ENCODE data around the gene PSMF1. TPM values are rescaled to one million over a fixed set of nuclear protein-coding genes. Genes with fewer than 3 reads are reported as not detected.

PSMF1 gene, protein sequence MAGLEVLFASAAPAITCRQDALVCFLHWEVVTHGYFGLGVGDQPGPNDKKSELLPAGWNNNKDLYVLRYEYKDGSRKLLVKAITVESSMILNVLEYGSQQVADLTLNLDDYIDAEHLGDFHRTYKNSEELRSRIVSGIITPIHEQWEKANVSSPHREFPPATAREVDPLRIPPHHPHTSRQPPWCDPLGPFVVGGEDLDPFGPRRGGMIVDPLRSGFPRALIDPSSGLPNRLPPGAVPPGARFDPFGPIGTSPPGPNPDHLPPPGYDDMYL
- polyA plus RNA-seq (ENCODE audit: insufficient read depth in 1 of 5, insufficient read length in 5 of 5, low replicate concordance in 1 of 5) = 100 to 1,000 TPM; 111 to 155 (median 138) TPM
- long read RNA-seq, donor 1, full-length matches to known transcripts = 74 of 115 reads
- long read RNA-seq, donor 1, partial matches to known transcripts = 41 of 115 reads
- long read RNA-seq, donor 1, other reads (novel, unspliced or antisense) = 0 of 115 reads
- long read RNA-seq, donor 2, full-length matches to known transcripts = 31 of 36 reads
- long read RNA-seq, donor 2, partial matches to known transcripts = 5 of 36 reads
- long read RNA-seq, donor 2, other reads (novel, unspliced or antisense) = 0 of 36 reads
- long read RNA-seq, donor 3, full-length matches to known transcripts = 40 of 40 reads
- long read RNA-seq, donor 3, partial matches to known transcripts = 0 of 40 reads
- long read RNA-seq, donor 3, other reads (novel, unspliced or antisense) = 0 of 40 reads
- long read RNA-seq, donor 4, full-length matches to known transcripts = 34 of 42 reads
- long read RNA-seq, donor 4, partial matches to known transcripts = 8 of 42 reads
- long read RNA-seq, donor 4, other reads (novel, unspliced or antisense) = 0 of 42 reads
- long read RNA-seq, donor 5, full-length matches to known transcripts = 61 of 93 reads
- long read RNA-seq, donor 5, partial matches to known transcripts = 32 of 93 reads
- long read RNA-seq, donor 5, other reads (novel, unspliced or antisense) = 0 of 93 reads
- long read RNA-seq, donor 6, full-length matches to known transcripts = 67 of 78 reads
- long read RNA-seq, donor 6, partial matches to known transcripts = 11 of 78 reads
- long read RNA-seq, donor 6, other reads (novel, unspliced or antisense) = 0 of 78 reads
- long read RNA-seq, donor 7, full-length matches to known transcripts = 50 of 67 reads
- long read RNA-seq, donor 7, partial matches to known transcripts = 17 of 67 reads
- long read RNA-seq, donor 7, other reads (novel, unspliced or antisense) = 0 of 67 reads
- long read RNA-seq, donor 8, full-length matches to known transcripts = 17 of 23 reads
- long read RNA-seq, donor 8, partial matches to known transcripts = 6 of 23 reads
- long read RNA-seq, donor 8, other reads (novel, unspliced or antisense) = 0 of 23 reads

DNA sequence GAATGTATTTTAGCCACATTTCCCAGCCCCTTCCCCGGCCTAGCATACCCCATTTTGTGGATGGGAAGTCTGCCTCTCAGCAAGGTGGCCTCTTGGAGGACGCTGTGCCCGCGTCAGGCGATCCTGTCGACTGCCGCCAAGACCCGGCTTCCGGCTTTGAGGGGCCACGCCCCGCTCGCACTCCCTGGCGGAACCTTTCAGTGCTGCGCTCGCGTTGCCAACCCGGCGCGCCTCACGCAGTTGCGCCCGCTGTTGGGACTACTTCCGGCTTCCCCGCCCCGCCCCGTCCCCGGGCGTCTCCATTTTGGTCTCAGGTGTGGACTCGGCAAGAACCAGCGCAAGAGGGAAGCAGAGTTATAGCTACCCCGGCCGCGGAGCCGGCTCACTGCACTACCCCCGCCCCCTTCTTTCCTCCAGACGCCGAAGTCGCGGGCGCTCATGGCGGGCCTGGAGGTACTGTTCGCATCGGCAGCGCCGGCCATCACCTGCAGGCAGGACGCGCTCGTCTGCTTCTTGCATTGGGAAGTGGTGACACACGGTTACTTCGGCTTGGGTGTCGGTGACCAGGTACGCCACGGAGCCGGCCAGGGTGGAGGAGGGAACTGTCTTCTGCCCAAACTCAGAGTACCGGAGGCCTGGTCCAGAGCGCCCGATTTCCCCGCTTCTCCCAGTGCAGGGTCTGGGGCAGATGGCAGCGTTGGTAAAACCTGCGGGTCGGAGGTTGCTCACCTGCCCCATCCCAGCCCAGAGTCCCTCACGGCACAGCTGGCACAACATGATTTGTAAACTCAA lies at the start of gene PSMF1:
TSS of gene PSMF1 (plus strand) at position 267 of the 792 bp plus-strand sequence. CDS start at position 439, 172 bp downstream.
- peak; percentile 92 to 94 for DNase-seq

DNA sequence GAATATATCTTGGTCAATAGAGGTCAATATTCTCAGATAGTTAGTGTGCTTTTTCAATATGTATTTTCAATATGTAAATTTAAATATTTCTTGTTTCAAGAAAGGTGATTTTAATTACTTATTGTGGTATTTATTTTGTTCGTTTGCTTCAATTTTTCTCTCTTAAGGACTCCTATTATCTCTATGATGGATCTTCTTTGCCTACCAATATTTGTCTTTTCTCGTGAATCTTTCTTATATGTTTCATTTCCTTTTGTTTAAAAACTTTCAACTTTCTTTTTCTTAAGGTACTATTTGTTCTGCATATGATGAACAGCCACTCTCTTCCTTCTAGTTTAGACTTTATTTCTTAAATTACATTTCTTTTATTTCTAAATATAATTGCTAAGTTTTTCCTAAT lies 46.1 kb upstream of the PSMF1 start:
- DNase-seq = no peak

DNA sequence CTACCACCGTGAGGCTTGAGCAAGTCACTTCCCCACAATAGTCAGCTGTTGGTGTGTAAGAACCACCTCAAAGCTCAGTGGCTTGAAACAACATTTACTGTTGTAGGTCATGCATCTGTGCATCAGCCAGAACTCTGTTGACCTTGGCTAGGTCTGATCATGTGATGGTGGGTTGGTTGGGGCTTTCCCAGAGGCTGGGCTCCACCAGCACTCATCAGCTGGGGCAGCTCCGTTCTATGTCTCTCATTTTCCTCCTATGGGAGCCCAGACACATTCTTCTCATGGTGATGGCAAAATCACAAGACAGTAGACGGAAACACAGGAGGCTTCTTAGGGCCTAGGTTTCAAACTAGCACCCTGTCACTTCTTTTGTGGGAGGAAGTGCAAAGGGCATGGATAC lies 42.8 kb upstream of the PSMF1 start:
- DNase-seq = no peak

DNA sequence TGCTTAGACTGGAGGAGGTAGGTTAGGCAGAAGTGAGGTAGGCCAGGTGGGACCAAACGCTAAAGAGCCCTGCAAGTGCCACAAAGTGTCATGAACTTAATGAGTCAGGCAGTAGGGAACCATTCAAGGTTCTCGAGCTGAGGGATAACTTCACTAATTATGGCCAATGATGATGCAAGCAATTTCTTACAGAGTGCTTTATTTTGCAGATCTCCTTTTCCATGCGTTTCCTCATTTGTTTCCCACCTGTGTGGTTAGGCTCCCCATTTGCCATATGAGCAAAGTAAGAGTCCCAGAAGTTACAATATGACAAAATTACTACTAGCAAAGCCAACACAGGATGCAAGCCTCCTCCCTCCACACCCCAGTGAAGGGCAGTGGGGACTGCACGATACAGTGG lies 36.5 kb upstream of the PSMF1 start:
- no peak for DNase-seq

DNA sequence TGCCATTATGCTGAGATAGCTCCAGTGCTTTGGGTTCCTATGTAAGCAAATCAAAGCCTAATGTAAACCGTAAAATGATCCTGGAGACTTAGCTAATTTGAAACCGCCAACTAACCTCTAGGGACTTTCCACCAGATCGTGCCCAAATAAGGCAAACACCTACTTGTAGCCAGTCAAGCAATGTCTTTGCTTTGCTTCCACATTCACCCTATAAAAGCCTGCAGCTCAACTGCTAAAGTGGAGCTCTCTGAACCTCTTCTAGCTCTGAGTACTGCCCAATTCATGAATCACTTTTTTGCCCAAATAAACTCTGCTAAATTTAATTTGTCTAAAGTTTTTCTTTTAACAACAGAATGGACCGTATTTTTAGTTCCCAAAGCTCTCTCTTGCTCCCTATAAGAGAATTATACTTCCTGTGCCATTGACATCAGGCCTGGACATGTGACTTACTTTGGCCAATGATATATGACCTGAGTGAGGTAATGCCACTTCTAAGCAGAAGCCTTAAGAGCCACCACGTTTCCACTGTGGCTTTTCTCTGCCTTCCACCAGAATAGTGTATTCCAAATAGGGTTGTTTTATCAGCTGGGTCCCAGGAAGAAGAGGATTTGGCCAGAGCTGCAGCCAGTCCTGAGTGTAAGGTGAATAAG lies 34.8 kb upstream of the PSMF1 start:
- DNase-seq = no peak

DNA sequence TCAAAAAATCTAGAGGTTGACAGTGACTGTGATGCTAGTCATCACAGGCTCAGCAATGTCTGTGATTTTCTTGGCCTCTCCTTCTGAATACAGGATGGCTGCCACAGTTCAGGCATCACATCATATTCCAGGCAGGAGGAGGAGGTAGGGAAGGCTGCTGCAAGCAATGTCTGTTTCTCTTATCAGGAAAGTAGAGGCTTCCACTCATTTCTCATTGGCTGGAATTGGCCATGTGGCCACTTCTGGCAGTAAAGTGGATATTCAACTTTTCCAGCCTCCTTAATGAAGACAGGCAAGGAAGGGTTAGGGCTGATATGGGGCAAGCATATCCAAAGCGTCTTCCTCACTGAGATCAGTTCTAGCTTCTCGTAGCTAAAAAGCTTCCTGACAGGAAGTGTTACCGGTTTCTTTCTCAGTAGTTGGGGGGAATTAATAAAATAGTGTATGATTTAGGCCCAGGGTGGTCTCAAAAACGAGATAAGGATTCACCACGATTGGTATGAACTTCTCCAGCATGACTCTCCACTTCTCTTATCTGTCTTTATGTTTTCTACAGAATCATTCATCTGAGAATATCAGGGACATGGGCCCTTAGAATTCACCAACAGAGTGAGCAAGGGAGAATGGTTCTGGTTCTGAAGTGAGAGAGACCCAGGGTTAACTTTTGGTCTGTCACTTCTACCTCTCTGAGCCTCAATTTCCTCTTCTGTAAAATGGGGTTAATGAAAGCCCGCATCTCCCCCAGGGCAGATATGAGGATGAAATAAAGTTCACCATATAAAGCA lies 32.7 kb upstream of the PSMF1 start:
- no peak for DNase-seq

DNA sequence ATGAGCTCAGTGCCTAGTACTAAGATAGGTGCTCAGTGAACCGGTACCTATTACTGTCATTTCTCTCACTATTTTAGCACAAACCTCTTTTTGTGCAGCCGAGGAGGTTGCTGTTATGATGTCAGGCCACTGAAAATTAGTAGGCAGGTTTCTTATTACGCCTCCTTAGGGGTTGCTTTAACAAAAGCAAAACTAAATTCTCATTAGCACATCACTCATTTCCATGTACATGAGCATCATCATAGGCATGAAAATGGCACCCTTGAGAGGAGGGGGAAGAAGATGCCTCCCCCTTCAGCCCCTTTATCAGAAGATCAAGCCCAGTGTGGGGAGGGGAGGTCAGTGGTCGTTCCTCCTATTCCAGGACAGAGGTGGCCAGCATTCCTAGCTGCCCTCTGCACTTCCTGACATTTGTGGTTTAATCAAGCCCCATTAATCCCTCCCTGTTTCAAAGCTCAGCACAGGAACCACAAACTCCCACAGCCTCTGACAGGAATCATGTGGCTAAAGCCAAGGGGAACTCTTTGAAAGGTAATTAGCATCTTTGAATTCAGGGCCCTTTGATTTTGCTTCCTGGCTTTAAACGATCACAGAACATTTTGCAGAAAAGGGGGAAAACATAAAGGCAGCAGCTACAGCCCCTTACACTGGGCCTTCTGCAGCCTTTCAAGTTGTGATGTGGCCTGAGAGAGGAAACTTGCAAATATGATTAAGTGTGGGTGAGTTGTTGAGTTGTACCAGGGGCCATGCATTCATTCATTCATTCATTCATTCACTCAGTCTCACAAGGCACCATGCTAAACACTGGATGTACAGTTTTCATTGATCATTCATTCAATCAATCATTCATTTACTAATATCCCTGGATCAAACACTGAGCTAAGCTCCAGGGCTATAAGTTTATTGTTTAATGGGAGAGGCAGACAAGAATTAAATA lies 31.9 kb upstream of the PSMF1 start:
- DNase-seq = no peak

DNA sequence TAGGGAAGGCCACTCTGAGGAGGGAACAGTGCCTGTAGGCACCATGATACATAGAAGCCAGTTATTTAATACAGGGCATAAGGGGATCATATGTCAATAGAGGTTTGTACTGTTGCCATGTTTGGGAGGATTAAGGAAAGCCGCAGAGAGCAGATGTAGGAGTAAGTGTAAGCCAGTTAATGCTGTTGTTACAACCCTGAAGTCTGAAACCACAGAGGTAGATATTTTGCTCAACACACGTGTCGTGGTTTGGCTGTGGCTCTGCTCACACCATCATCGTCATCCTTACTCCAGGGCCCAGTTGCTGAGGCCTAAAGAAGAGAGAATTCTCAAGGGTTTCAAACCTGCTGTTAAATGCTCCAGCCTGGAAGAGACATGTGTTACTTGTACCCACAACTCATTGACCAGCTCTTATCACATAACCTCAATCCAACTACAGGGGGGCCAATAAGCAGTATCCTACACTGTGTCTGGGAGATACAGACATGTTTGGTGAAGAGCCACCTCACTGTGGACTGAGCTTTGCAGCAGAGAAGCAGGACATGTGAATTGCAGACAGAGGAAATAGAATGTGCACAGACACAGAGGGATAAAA lies 31.0 kb upstream of the PSMF1 start:
- DNase-seq = no peak

DNA sequence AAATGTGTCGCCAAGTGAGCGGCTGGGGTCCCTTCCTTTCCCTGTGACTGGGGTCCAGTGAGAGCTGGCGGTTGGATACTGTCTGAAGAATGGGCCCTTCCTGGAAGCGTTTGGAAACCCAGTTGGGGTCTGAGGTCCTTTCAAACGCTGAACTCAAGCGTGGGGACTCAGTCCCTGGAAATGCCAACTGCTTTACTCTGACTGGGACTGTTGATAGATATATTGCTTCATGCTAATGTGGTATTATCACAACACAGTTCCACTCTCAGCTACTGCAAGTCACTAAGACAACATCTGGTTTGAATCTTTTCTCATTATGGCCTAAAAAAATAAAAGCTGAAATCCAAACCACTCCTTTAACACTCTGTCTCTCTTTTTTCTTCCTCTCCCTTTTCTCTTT lies 23.7 kb upstream of the PSMF1 start:
- DNase-seq = peak in 1 of 2 donors; percentile 13

DNA sequence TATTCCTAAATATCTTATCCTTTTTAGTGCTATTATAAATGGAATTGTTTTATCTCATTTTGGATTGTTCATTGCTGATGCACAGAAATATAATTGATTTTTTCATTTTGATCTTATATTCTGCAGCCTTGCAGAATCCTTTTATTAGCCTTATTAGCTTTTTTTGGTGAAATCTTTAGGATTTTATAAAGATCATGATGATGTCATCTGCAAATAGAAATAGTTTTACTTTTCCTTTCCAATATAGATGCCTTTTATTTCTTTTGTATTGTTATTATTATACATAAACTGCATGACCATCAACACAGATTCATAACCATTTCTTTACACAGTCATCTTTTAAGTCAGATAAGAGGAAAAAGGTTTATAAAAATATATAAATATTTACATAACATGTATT lies 16.9 kb upstream of the PSMF1 start:
- no peak for DNase-seq

DNA sequence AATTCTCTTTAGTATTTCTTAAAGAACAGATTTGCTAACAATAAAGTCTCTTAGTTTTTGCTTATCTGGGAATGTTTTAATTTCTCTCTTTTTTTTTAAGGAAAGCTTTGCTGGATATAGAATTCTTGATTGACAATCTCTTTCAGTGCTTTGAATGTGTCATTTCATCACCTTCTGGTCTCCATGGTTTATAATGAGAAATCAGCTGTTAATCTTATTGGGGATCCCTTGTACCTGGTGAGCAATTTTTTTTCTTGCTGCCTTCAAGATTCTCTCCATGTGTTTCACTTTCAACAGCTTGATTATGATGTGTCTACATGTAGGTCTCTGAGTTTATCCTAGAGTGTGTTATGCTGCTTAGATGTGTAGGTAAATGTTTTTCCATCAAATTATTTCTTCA lies 16.4 kb upstream of the PSMF1 start:
- DNase-seq = no peak

DNA sequence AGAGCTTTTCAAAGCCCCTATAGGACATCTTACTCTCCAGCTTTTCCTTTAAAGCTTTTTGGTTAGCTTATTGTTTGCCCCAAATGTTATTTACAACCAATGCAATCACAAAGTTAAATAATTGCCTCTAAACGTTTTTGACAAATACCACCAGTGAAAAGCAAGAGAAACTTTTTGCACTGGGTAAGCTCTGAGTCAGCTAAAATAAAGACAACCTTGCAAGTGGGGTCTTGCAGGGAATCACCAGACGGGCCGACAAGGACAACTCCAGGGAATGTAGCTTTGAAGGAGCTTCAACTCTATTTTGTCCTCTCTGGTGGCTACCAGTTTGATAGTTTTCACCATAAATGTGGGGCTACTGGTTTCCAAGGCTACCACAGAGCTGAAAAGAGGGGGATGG lies 14.7 kb upstream of the PSMF1 start:
- no peak for DNase-seq

DNA sequence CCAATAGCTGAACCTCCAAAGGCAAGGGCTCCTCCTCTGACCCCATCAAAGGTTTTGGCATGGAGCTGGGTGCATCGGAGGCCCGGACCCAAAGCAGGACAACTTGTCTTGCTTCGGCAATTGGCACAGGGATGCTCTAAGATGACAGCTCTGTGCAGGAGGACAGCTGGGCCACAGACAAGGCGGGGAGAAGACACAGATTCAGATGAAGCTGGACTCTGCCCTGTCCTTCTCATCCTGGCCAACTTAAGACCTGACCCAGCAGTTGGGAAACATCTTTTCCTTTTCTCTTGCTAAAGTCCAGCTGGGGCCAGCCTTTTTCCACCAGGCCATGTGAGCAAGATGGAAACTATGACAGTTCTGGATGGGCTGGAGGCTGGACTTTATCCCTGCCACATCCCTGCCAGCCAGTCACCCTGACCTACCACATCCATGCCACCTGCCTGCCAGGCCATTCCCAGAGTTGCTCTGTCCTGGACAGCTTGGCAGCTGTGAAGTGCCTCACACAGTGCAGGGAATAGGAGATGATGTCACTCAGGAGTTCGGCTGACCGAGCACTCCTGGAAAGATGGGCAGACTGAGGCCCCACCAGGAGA lies 12.7 kb upstream of the PSMF1 start:
- no peak for DNase-seq

DNA sequence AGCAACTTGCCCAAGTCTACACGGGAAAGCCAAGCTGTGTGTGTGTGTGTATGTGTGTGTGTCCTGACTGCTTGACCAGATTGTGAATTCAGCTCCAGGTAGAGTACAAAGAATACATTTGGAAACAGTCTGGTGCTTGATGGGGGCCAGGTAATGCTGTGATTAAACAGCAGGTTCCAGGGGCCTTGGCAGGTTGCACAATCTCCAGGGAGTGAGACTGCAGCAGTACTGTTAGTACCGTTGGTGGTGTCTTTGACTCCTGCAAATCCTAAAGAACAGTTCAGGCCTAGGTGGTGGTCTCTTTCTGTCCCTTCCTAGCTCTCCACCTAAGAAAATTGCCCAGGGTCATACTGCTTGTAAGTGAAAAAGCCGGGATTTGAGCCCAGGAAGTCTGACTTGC lies 11.2 kb upstream of the PSMF1 start:
- no peak for DNase-seq

DNA sequence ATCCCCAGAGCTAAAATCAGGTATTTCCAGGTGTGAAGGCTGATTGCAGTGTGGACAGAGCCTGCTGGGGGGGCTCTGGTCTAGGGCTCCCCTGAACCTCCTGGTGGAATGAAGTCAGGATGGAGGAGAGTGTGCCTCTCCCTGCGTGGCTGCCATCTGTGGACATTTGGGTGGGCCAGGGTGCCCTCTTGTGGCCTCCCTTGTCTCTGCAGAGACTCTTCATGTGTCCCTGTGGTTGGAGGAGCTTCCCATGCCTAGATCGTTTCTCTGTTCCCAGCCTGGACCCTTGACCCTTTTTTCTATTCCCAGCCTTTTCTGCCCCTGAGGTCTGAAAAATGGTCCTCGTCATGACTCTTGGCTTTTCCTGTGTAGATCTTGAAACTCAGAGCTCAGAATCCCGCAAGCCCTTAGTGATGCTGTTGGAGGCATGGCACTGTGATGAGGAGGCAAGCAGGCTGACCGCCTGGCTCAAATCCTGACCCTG lies 9.9 kb upstream of the PSMF1 start:
- DNase-seq = peak in 1 of 2 donors; percentile 40

DNA sequence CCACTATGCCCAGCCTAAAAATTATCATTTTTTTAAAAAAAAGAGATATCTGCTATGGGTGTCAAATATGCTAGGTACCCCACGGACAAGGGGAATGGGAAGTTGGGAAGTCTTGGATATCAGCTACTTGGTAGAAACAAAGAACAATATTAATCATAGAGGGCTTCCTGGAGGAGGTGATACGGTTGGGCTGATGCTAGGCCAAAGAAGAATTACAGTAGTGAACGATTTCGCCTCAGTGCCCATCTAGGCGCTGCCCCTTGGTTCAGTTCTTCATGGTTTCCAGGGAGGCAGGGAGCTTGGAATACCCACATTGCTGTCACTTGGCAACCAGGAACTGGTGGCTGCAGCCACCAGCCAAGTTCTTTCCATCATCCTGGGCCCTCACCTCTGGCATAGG lies 5.5 kb upstream of the PSMF1 start:
- DNase-seq = no peak

DNA sequence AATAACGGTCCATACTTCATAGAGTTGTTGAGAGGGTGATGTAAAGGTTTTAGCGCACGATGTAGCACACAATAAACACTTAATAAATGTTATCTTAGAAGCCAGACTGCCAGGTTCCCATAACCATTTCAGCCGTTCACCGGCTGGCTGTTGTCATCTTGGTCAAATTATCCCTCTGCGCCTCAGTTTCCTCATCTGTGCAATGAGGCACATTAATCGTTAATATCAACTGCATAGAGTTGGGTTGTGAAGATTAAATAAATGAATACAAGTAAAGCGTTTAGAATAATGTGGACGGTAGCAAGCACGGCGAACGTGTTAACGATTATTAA lies 432 bp upstream of the PSMF1 start:
- no peak for DNase-seq

DNA sequence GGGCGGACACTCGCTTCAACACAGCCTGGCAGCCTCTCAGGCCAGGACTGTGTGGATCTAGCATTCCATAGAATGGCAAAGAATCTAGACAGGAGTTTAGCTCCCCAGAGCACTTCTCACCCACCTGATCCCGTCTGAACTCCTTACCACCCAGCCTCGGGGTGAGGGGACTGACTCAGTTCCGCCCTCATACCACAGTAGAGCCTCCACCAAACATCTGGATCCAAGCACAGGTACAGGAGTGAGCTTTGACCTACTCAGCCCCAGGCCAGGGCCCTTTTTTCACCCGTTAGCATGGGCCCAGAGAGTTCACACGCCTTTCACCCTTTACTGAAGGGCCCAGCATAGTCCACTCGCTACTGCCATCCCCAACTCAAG lies 715 bp downstream of the PSMF1 start:
- no peak for DNase-seq
